B cell (primary cell): ENCODE data around the gene BABAM2.

ENCODE experiments used
- EZH2 ChIP-seq: IDR thresholded peaks from 2 replicates; pipeline ENCODE4 v1.6.1; 2012; ENCODE audit warnings: borderline replicate concordance, low read depth, mild to moderate bottlenecking, moderate library complexity, low read length; ENCODE audit not compliant: insufficient read depth, poor library complexity, severe bottlenecking
- TF ChIP-seq, protein P1 (sequence below): fragments of 200-600 bp; IDR thresholded peaks from one replicate; pipeline ENCODE4 v1.8.0; 2022; ENCODE audit warnings: antibody characterized with exemption, mild to moderate bottlenecking

DNA sequence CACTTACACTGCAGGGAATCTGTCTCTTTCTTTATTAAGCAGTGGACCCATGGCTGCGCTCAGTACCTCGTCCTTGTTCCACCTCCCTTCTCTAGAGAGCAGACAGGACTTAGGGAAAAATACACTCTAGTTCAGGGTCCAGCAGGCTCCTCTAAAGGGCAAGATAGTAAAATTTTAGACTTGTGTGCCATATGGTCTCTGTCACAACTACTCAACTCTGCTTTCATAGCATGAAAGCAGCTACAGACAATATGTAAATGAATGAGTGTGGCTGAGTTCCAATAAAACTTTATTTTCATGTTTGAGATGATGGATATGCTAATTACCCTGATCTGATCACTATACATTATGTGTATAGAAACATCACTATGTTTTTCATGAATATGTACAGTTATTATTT lies 163.1 kb downstream of the BABAM2 start:
- TF ChIP-seq, protein P1, sequence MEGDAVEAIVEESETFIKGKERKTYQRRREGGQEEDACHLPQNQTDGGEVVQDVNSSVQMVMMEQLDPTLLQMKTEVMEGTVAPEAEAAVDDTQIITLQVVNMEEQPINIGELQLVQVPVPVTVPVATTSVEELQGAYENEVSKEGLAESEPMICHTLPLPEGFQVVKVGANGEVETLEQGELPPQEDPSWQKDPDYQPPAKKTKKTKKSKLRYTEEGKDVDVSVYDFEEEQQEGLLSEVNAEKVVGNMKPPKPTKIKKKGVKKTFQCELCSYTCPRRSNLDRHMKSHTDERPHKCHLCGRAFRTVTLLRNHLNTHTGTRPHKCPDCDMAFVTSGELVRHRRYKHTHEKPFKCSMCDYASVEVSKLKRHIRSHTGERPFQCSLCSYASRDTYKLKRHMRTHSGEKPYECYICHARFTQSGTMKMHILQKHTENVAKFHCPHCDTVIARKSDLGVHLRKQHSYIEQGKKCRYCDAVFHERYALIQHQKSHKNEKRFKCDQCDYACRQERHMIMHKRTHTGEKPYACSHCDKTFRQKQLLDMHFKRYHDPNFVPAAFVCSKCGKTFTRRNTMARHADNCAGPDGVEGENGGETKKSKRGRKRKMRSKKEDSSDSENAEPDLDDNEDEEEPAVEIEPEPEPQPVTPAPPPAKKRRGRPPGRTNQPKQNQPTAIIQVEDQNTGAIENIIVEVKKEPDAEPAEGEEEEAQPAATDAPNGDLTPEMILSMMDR = no peak
- TF ChIP-seq EZH2 = no peak
